Liver (tissue), 9 donors: ENCODE data around the gene CT55. TPM values are rescaled to one million over a fixed set of nuclear protein-coding genes. Genes with fewer than 3 reads are reported as not detected.

Experiments used
- DNase-seq: peaks from one replicate; pipeline ENCODE4 v3.0.0-alpha.2; 2017; ENCODE audit warnings: low spot score
- H3K27ac ChIP-seq, 2 donors: one replicate each; pipeline ENCODE4 v1.7.0; 2013; ENCODE audit warnings: inconsistent platforms in 2 of 2, low read length in 2 of 2, control low read depth in 1 of 2, low read depth in 1 of 2, mild to moderate bottlenecking in 1 of 2
- H3K27me3 ChIP-seq, 4 donors: one replicate each; pipeline versions ENCODE4 v1.6.1 to v1.7.0; 2013; ENCODE audit warnings: low read length in 3 of 4, inconsistent platforms in 1 of 4, mild to moderate bottlenecking in 1 of 4, moderate library complexity in 1 of 4; ENCODE audit not compliant: control insufficient read depth in 4 of 4, insufficient read depth in 4 of 4
- H3K36me3 ChIP-seq, 4 donors: one replicate each; pipeline versions ENCODE4 v1.6.1 to v1.7.0; 2013; ENCODE audit warnings: low read length in 3 of 4, mild to moderate bottlenecking in 3 of 4, low read depth in 1 of 4, moderate library complexity in 1 of 4; ENCODE audit not compliant: control insufficient read depth in 4 of 4, insufficient read depth in 3 of 4
- H3K4me1 ChIP-seq, 4 donors: one replicate each; pipeline versions ENCODE4 v1.6.1 to v1.7.0; 2013; ENCODE audit warnings: low read length in 3 of 4, mild to moderate bottlenecking in 3 of 4, moderate library complexity in 1 of 4; ENCODE audit not compliant: control insufficient read depth in 4 of 4, insufficient read depth in 4 of 4
- H3K4me3 ChIP-seq, 3 donors: one replicate each; pipeline versions ENCODE4 v1.6.1 to v1.7.0; 2013; ENCODE audit warnings: low read length in 3 of 3, control low read depth in 1 of 3, low read depth in 1 of 3, mild to moderate bottlenecking in 1 of 3
- H3K9ac ChIP-seq, 2 donors: one replicate each; pipeline ENCODE4 v1.7.0; 2013; ENCODE audit warnings: low read length in 2 of 2, mild to moderate bottlenecking in 2 of 2, moderate library complexity in 2 of 2, control low read depth in 1 of 2, low read depth in 1 of 2
- H3K9me3 ChIP-seq, 4 donors: one replicate each; pipeline versions ENCODE4 v1.6.1 to v1.7.0; 2013; ENCODE audit warnings: low read length in 3 of 4; ENCODE audit not compliant: control insufficient read depth in 4 of 4
- ATF3 ChIP-seq: IDR thresholded peaks from 2 replicates; pipeline ENCODE4 v1.6.1; 2016; ENCODE audit warnings: antibody characterized with exemption
- CTCF ChIP-seq: fragments of 150-350 bp; IDR thresholded peaks from 2 replicates; pipeline ENCODE4 v1.5.1; 2017; ENCODE audit warnings: improper control_type of control experiment, low read depth, low read length; ENCODE audit not compliant: missing input control
- EGR1 ChIP-seq, 2 donors: IDR thresholded peaks; 2 replicates each; pipeline ENCODE4 v1.6.1; 2016 to 2018; ENCODE audit warnings: antibody characterized with exemption in 2 of 2, low read depth in 2 of 2
- FOXA1 ChIP-seq: IDR thresholded peaks from 2 replicates; pipeline ENCODE4 v1.6.1; 2016; ENCODE audit warnings: antibody characterized with exemption
- FOXA2 ChIP-seq: IDR thresholded peaks from 2 replicates; pipeline ENCODE4 v1.6.1; 2016; ENCODE audit warnings: antibody characterized with exemption
- GABPA ChIP-seq, 2 donors: IDR thresholded peaks in 1 of 2; conservative IDR thresholded peaks in 1 of 2; 2 replicates each; pipeline ENCODE4 v1.6.1; 2016; ENCODE audit warnings: antibody characterized with exemption in 2 of 2, mild to moderate bottlenecking in 1 of 2, moderate library complexity in 1 of 2
- HNF4A ChIP-seq, 2 donors: conservative IDR thresholded peaks; 2 replicates each; pipeline ENCODE4 v1.6.1; 2016; ENCODE audit warnings: antibody characterized with exemption in 2 of 2, mild to moderate bottlenecking in 2 of 2
- HNF4G ChIP-seq: IDR thresholded peaks from 2 replicates; pipeline ENCODE4 v1.6.1; 2016; ENCODE audit warnings: antibody characterized with exemption
- JUND ChIP-seq, 2 donors: IDR thresholded peaks; 2 replicates each; pipeline ENCODE4 v1.6.1; 2016; ENCODE audit warnings: antibody characterized with exemption in 2 of 2
- MAX ChIP-seq: IDR thresholded peaks from 2 replicates; pipeline ENCODE4 v1.6.1; 2016; ENCODE audit warnings: antibody characterized with exemption
- NR2F2 ChIP-seq: IDR thresholded peaks from 2 replicates; pipeline ENCODE4 v1.6.1; 2016; ENCODE audit warnings: antibody characterized with exemption
- RAD21 ChIP-seq, 2 donors: IDR thresholded peaks; 2 replicates each; pipeline ENCODE4 v1.6.1; 2016; ENCODE audit warnings: antibody characterized with exemption in 2 of 2, mild to moderate bottlenecking in 2 of 2
- REST ChIP-seq: IDR thresholded peaks from 2 replicates; pipeline ENCODE4 v1.6.1; 2016; ENCODE audit warnings: antibody characterized with exemption, mild to moderate bottlenecking
- RXRA ChIP-seq, 2 donors: IDR thresholded peaks; 2 replicates each; pipeline ENCODE4 v1.6.1; 2017 to 2018; ENCODE audit warnings: antibody characterized with exemption in 2 of 2, mild to moderate bottlenecking in 1 of 2
- SP1 ChIP-seq: IDR thresholded peaks from 2 replicates; pipeline ENCODE4 v1.6.1; 2018; ENCODE audit warnings: antibody characterized with exemption, mild to moderate bottlenecking
- TAF1 ChIP-seq: conservative IDR thresholded peaks from 2 replicates; pipeline ENCODE4 v1.6.1; 2016; ENCODE audit warnings: antibody characterized with exemption, mild to moderate bottlenecking
- YY1 ChIP-seq: IDR thresholded peaks from 2 replicates; pipeline ENCODE4 v1.6.1; 2016; ENCODE audit warnings: antibody characterized with exemption, mild to moderate bottlenecking
- ZBTB33 ChIP-seq: IDR thresholded peaks from 2 replicates; pipeline ENCODE4 v1.6.1; 2016; ENCODE audit warnings: antibody characterized with exemption
- WGBS: extraction: QIAGEN DNeasy Blood & Tissue Kit; methylation state at CpG from one replicate; pipeline ENCODE4 v1.1.7; 2013; 5-methylcytosine and 5-hydroxymethylcytosine counted together
- polyA plus RNA-seq, 2 donors: library from polyadenylated mRNA; stranded (reverse) in 1 of 2; unstranded in 1 of 2; fragments of 200-250 nt in 1 of 2; fragments of >200 nt in 1 of 2; fragmentation: Nextera tagmentation in 1 of 2; extraction: Ambion mirVana in 1 of 2; gene quantifications; one replicate each; pipeline versions ENCODE4 v1.2.1 to v1.2.3, GENCODE V29; 2013 to 2015
- total RNA-seq, 2 donors: library from RNA; depleted of rRNA; stranded (reverse); fragments of >200 nt; gene quantifications; one replicate each; pipeline ENCODE4 v1.2.3, GENCODE V29; 2014
- donor health status: healthy.
- donor health status: healthy.
- donor health status: healthy.
- donor health status: healthy.
- donor health status: healthy.

Gene CT55
- total RNA-seq (not detected), polyA plus RNA-seq (not detected)

GRCh38 chrX:135170877-135171519 lies at the start of gene CT55:
Gene CT55 (minus strand): TSS chrX:135171398. CDS start chrX:135171171, 227 bp downstream.
- Histone ChIP-seq H3K4me3 (no peak within 1 kb of the TSS), H3K4me1 (no peaks in the 10 kb centered on the region), H3K27ac (no peak within 1 kb of the TSS), H3K36me3 (no peaks in the 10 kb centered on the region), H3K27me3 (no peaks in the 10 kb centered on the region), H3K9ac (no peak within 1 kb of the TSS), H3K9me3 (peaks cover 0 to 2% (median 0%) of the 10 kb centered on the region in 4 donors)
- DNase-seq = no peak
- TF ChIP-seq JUND (IDR thresholded peaks at IDR 0.05) = no peak
- 92% methylated on average over 27 of the region's 27 CpGs for WGBS

- Histone ChIP-seq H3K27ac (no peak overlapping the region), H3K27me3 (no peaks in the 10 kb centered on the region), H3K9me3 (no peaks in the 10 kb centered on the region), H3K4me1 (no peaks in the 10 kb centered on the region), H3K4me3 (no peak overlapping the region), H3K9ac (no peak overlapping the region), H3K36me3 (no peaks in the 10 kb centered on the region)
- TF ChIP-seq FOXA1 (no peak), SP1 (no peak), ATF3 (no peak), YY1 (no peak), HNF4A (conservative IDR thresholded peaks at IDR 0.05) (no peak), CTCF (no peak), TAF1 (no peak), HNF4G (no peak), FOXA2 (no peak), MAX (no peak), NR2F2 (no peak), REST (no peak), ZBTB33 (no peak), EGR1 (IDR thresholded peaks at IDR 0.05; ENCODE audit: low read depth in 2 of 2) (no peak), RXRA (IDR thresholded peaks at IDR 0.05) (no peak), GABPA (IDR thresholded peaks at IDR 0.05 in 1 of 2, conservative IDR thresholded peaks at IDR 0.05 in 1 of 2) (no peak), RAD21 (IDR thresholded peaks at IDR 0.05) (no peak)
- 87% methylated on average over 8 of the region's 8 CpGs for WGBS
- no peak for DNase-seq
Observed at GRCh38 chrX:135213200-135213844, 42.1 kb upstream of the CT55 start.
